ENCODE measurements around the gene ADAT2. TPM values are rescaled to one million over a fixed set of nuclear protein-coding genes. Genes with fewer than 3 reads are reported as not detected.

ADAT2 gene
- total RNA-seq, result 4.2 and 6.2 TPM in 2 replicates

GRCh38 chr6:143450453-143451371 lies at the start of gene ADAT2, which contains the start of gene PEX3:
ADAT2 (minus strand) TSS chr6:143450695; CDS start chr6:143450658, 37 bp downstream.
PEX3 (plus strand) TSS chr6:143450805; CDS start chr6:143451043, 238 bp downstream.

Other genes with a start within 250 kb of the ADAT2 start
- gene PEX3, start 110 bp upstream of the ADAT2 start, total RNA-seq, result 22.0 and 24.9 TPM in 2 replicates
- 42.5 and 47.2 TPM in 2 replicates for gene FUCA2, start 61.0 kb upstream of the ADAT2 start, total RNA-seq
- 33.9 and 34.8 TPM in 2 replicates for gene PHACTR2, start 227.3 kb upstream of the ADAT2 start, total RNA-seq